ENCODE data around the gene MYRF.
A peak's percentile ranks its signal among the peaks of the same experiment; 100 is the strongest.

GRCh38 chr11:61733120-61733978 lies 19.1 kb upstream of the MYRF start:
- TF ChIP-seq PREB (CRISPR knock-in tag; IDR thresholded peaks at IDR 0.05) (no peak), BHLHE40 (IDR thresholded peaks at IDR 0.05; ENCODE audit: low read length) (peak; percentile 98), ZNF75A (CRISPR knock-in tag; IDR thresholded peaks at IDR 0.05) (no peak), TCF7 (IDR thresholded peaks at IDR 0.05; ENCODE audit: borderline replicate concordance) (no peak), FOXJ3 (CRISPR knock-in tag; IDR thresholded peaks at IDR 0.05) (no peak), CTCF (IDR thresholded peaks at IDR 0.05 in 2 of 3, conservative IDR thresholded peaks at IDR 0.05 in 1 of 3; ENCODE audit: insufficient read depth in 2 of 3, low read depth in 1 of 3, low read length in 3 of 3) (peak; percentile 95 to 99 (median 98)), ZNF217 (CRISPR knock-in tag; IDR thresholded peaks at IDR 0.05) (no peak), THRAP3 (IDR thresholded peaks at IDR 0.05; ENCODE audit: borderline replicate concordance) (no peak), EP300 (IDR thresholded peaks at IDR 0.05; ENCODE audit: low read length) (0 out of 2 replicates have a peak, but pooled peaks have one; percentile 29), POLR2AphosphoS5 (IDR thresholded peaks at IDR 0.05; ENCODE audit: control insufficient read depth, insufficient read depth, low read depth, low read length) (no peak), JUND (IDR thresholded peaks at IDR 0.05; ENCODE audit: borderline replicate concordance, low read depth, low read length) (peak; percentile 45; the same call in 1 of the 2 replicates), JUND (tag; IDR thresholded peaks at IDR 0.05; ENCODE audit: borderline replicate concordance, low read depth, low read length) (peak; percentile 33; the same call in 1 of the 3 replicates), TRIM28 (IDR thresholded peaks at IDR 0.05) (no peak)

Measured in K562 (cell line).